Liver (tissue), 9 donors: ENCODE measurements around the gene SPATA31C1. TPM values are rescaled to one million over a fixed set of nuclear protein-coding genes. Genes with fewer than 3 reads are reported as not detected.

ENCODE experiments used
- DNase-seq: peaks from one replicate; pipeline ENCODE4 v3.0.0-alpha.2; 2017; ENCODE audit warnings: low spot score
- H3K27ac ChIP-seq, 2 donors: one replicate each; pipeline ENCODE4 v1.7.0; 2013; ENCODE audit warnings: inconsistent platforms in 2 of 2, low read length in 2 of 2, control low read depth in 1 of 2, low read depth in 1 of 2, mild to moderate bottlenecking in 1 of 2
- H3K27me3 ChIP-seq, 4 donors: one replicate each; pipeline versions ENCODE4 v1.6.1 to v1.7.0; 2013; ENCODE audit warnings: low read length in 3 of 4, inconsistent platforms in 1 of 4, mild to moderate bottlenecking in 1 of 4, moderate library complexity in 1 of 4; ENCODE audit not compliant: control insufficient read depth in 4 of 4, insufficient read depth in 4 of 4
- H3K36me3 ChIP-seq, 4 donors: one replicate each; pipeline versions ENCODE4 v1.6.1 to v1.7.0; 2013; ENCODE audit warnings: low read length in 3 of 4, mild to moderate bottlenecking in 3 of 4, low read depth in 1 of 4, moderate library complexity in 1 of 4; ENCODE audit not compliant: control insufficient read depth in 4 of 4, insufficient read depth in 3 of 4
- H3K4me1 ChIP-seq, 4 donors: one replicate each; pipeline versions ENCODE4 v1.6.1 to v1.7.0; 2013; ENCODE audit warnings: low read length in 3 of 4, mild to moderate bottlenecking in 3 of 4, moderate library complexity in 1 of 4; ENCODE audit not compliant: control insufficient read depth in 4 of 4, insufficient read depth in 4 of 4
- H3K4me3 ChIP-seq, 3 donors: one replicate each; pipeline versions ENCODE4 v1.6.1 to v1.7.0; 2013; ENCODE audit warnings: low read length in 3 of 3, control low read depth in 1 of 3, low read depth in 1 of 3, mild to moderate bottlenecking in 1 of 3
- H3K9ac ChIP-seq, 2 donors: one replicate each; pipeline ENCODE4 v1.7.0; 2013; ENCODE audit warnings: low read length in 2 of 2, mild to moderate bottlenecking in 2 of 2, moderate library complexity in 2 of 2, control low read depth in 1 of 2, low read depth in 1 of 2
- H3K9me3 ChIP-seq, 4 donors: one replicate each; pipeline versions ENCODE4 v1.6.1 to v1.7.0; 2013; ENCODE audit warnings: low read length in 3 of 4; ENCODE audit not compliant: control insufficient read depth in 4 of 4
- EGR1 ChIP-seq, 2 donors: IDR thresholded peaks; 2 replicates each; pipeline ENCODE4 v1.6.1; 2016 to 2018; ENCODE audit warnings: antibody characterized with exemption in 2 of 2, low read depth in 2 of 2
- FOXA2 ChIP-seq: IDR thresholded peaks from 2 replicates; pipeline ENCODE4 v1.6.1; 2016; ENCODE audit warnings: antibody characterized with exemption
- GABPA ChIP-seq, 2 donors: IDR thresholded peaks in 1 of 2; conservative IDR thresholded peaks in 1 of 2; 2 replicates each; pipeline ENCODE4 v1.6.1; 2016; ENCODE audit warnings: antibody characterized with exemption in 2 of 2, mild to moderate bottlenecking in 1 of 2, moderate library complexity in 1 of 2
- HNF4G ChIP-seq: IDR thresholded peaks from 2 replicates; pipeline ENCODE4 v1.6.1; 2016; ENCODE audit warnings: antibody characterized with exemption
- MAX ChIP-seq: IDR thresholded peaks from 2 replicates; pipeline ENCODE4 v1.6.1; 2016; ENCODE audit warnings: antibody characterized with exemption
- NR2F2 ChIP-seq: IDR thresholded peaks from 2 replicates; pipeline ENCODE4 v1.6.1; 2016; ENCODE audit warnings: antibody characterized with exemption
- RAD21 ChIP-seq, 2 donors: IDR thresholded peaks; 2 replicates each; pipeline ENCODE4 v1.6.1; 2016; ENCODE audit warnings: antibody characterized with exemption in 2 of 2, mild to moderate bottlenecking in 2 of 2
- SP1 ChIP-seq: IDR thresholded peaks from 2 replicates; pipeline ENCODE4 v1.6.1; 2018; ENCODE audit warnings: antibody characterized with exemption, mild to moderate bottlenecking
- ZBTB33 ChIP-seq: IDR thresholded peaks from 2 replicates; pipeline ENCODE4 v1.6.1; 2016; ENCODE audit warnings: antibody characterized with exemption
- WGBS: extraction: QIAGEN DNeasy Blood & Tissue Kit; methylation state at CpG from one replicate; pipeline ENCODE4 v1.1.7; 2013; 5-methylcytosine and 5-hydroxymethylcytosine counted together
- polyA plus RNA-seq, 2 donors: library from polyadenylated mRNA; stranded (reverse) in 1 of 2; unstranded in 1 of 2; fragments of 200-250 nt in 1 of 2; fragments of >200 nt in 1 of 2; fragmentation: Nextera tagmentation in 1 of 2; extraction: Ambion mirVana in 1 of 2; gene quantifications; one replicate each; pipeline versions ENCODE4 v1.2.1 to v1.2.3, GENCODE V29; 2013 to 2015
- total RNA-seq, 2 donors: library from RNA; depleted of rRNA; stranded (reverse); fragments of >200 nt; gene quantifications; one replicate each; pipeline ENCODE4 v1.2.3, GENCODE V29; 2014
- TF ChIP-seq, protein P1 (sequence below): fragments of 150-350 bp; IDR thresholded peaks from 2 replicates; pipeline ENCODE4 v1.5.1; 2017; ENCODE audit warnings: improper control_type of control experiment, low read depth, low read length; ENCODE audit not compliant: missing input control
- TF ChIP-seq, protein P2 (sequence below): IDR thresholded peaks from 2 replicates; pipeline ENCODE4 v1.6.1; 2016; ENCODE audit warnings: antibody characterized with exemption, mild to moderate bottlenecking
- donor health status: healthy.
- donor health status: healthy.
- donor health status: healthy.
- donor health status: healthy.
- donor health status: healthy.

Gene SPATA31C1
- total and polyA plus RNA-seq, 4 donors, result 0.05 TPM; not detected in 3

GRCh38 chr9:87954230-87954629 lies 36.5 kb downstream of the SPATA31C1 start (continued):
- no peak for TF ChIP-seq ZBTB33
- TF ChIP-seq, protein P1, sequence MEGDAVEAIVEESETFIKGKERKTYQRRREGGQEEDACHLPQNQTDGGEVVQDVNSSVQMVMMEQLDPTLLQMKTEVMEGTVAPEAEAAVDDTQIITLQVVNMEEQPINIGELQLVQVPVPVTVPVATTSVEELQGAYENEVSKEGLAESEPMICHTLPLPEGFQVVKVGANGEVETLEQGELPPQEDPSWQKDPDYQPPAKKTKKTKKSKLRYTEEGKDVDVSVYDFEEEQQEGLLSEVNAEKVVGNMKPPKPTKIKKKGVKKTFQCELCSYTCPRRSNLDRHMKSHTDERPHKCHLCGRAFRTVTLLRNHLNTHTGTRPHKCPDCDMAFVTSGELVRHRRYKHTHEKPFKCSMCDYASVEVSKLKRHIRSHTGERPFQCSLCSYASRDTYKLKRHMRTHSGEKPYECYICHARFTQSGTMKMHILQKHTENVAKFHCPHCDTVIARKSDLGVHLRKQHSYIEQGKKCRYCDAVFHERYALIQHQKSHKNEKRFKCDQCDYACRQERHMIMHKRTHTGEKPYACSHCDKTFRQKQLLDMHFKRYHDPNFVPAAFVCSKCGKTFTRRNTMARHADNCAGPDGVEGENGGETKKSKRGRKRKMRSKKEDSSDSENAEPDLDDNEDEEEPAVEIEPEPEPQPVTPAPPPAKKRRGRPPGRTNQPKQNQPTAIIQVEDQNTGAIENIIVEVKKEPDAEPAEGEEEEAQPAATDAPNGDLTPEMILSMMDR, result no peak

GRCh38 chr9:87957839-87958238 lies 40.1 kb downstream of the SPATA31C1 start:
- no peak for TF ChIP-seq RAD21 (IDR thresholded peaks at IDR 0.05)
- TF ChIP-seq, protein P2, sequence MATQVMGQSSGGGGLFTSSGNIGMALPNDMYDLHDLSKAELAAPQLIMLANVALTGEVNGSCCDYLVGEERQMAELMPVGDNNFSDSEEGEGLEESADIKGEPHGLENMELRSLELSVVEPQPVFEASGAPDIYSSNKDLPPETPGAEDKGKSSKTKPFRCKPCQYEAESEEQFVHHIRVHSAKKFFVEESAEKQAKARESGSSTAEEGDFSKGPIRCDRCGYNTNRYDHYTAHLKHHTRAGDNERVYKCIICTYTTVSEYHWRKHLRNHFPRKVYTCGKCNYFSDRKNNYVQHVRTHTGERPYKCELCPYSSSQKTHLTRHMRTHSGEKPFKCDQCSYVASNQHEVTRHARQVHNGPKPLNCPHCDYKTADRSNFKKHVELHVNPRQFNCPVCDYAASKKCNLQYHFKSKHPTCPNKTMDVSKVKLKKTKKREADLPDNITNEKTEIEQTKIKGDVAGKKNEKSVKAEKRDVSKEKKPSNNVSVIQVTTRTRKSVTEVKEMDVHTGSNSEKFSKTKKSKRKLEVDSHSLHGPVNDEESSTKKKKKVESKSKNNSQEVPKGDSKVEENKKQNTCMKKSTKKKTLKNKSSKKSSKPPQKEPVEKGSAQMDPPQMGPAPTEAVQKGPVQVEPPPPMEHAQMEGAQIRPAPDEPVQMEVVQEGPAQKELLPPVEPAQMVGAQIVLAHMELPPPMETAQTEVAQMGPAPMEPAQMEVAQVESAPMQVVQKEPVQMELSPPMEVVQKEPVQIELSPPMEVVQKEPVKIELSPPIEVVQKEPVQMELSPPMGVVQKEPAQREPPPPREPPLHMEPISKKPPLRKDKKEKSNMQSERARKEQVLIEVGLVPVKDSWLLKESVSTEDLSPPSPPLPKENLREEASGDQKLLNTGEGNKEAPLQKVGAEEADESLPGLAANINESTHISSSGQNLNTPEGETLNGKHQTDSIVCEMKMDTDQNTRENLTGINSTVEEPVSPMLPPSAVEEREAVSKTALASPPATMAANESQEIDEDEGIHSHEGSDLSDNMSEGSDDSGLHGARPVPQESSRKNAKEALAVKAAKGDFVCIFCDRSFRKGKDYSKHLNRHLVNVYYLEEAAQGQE, result no peak
- no peak for TF ChIP-seq GABPA (IDR thresholded peaks at IDR 0.05 in 1 of 2, conservative IDR thresholded peaks at IDR 0.05 in 1 of 2)
- TF ChIP-seq NR2F2, result no peak
- no peak for TF ChIP-seq MAX
- TF ChIP-seq ZBTB33, result no peak
- TF ChIP-seq SP1, result no peak
- no peak for TF ChIP-seq HNF4G
- no peak for TF ChIP-seq EGR1 (IDR thresholded peaks at IDR 0.05; ENCODE audit: low read depth in 2 of 2)
- TF ChIP-seq FOXA2, result no peak
- Histone ChIP-seq H3K27ac (no peak overlapping the region), H3K9ac (no peak overlapping the region), H3K4me1 (peaks cover 0 to 23% (median 16%) of the 10 kb centered on the region in 4 donors), H3K9me3 (no peaks in the 10 kb centered on the region), H3K27me3 (no peaks in the 10 kb centered on the region), H3K36me3 (no peaks in the 10 kb centered on the region), H3K4me3 (no peak overlapping the region)
- WGBS, result 88% methylated on average over 7 of the region's 7 CpGs
- DNase-seq, result no peak
